Peyer's patch (tissue), 4 donors: ENCODE measurements around the gene AP1B1. TPM values are rescaled to one million over a fixed set of nuclear protein-coding genes. Genes with fewer than 3 reads are reported as not detected.
"Not testable (repeated sequence)": the region's sequence is repeated elsewhere in the genome, so short reads cannot be mapped to it uniquely, and the experiment has no call there.

Source experiments
- DNase-seq, 3 donors: peaks; one replicate each; pipeline ENCODE4 v3.0.0-alpha.2; 2017 to 2019
- H3K27ac ChIP-seq, 4 donors: fragments of 200-600 bp; sonication (generic); one replicate each; pipeline ENCODE4 v1.5.1; 2016 to 2019
- H3K27me3 ChIP-seq, 2 donors: fragments of 200-600 bp; sonication (generic); one replicate each; pipeline ENCODE4 v1.5.1; 2019
- H3K36me3 ChIP-seq, 3 donors: fragments of 200-600 bp; sonication (generic); one replicate each; pipeline ENCODE4 v1.5.1; 2016 to 2019
- H3K4me1 ChIP-seq, 4 donors: fragments of 200-600 bp; sonication (generic); one replicate each; pipeline ENCODE4 v1.5.1; 2016 to 2019
- H3K4me3 ChIP-seq, 4 donors: fragments of 200-600 bp; sonication (generic); 1 replicate in 3 of 4; 2 replicates in 1 of 4; pipeline ENCODE4 v1.5.1; 2016 to 2019; ENCODE audit warnings: mild to moderate bottlenecking in 1 of 4
- H3K9me3 ChIP-seq, 4 donors: fragments of 200-600 bp; sonication (generic); one replicate each; pipeline ENCODE4 v1.5.1; 2016 to 2019; ENCODE audit warnings: mild to moderate bottlenecking in 1 of 4
- POLR2A ChIP-seq, 2 donors: fragments of 450-650 bp; IDR thresholded peaks; one replicate each; pipeline ENCODE4 v1.5.1; 2017; ENCODE audit warnings: antibody characterized with exemption in 2 of 2, mild to moderate bottlenecking in 2 of 2, moderate library complexity in 2 of 2
- total RNA-seq, 4 donors: library from RNA; depleted of rRNA; stranded (reverse); fragments of >200 nt; gene quantifications; one replicate each; pipeline ENCODE4 v1.1.0, GENCODE V29; 2016
- TF ChIP-seq, protein P1 (sequence below), 6 experiments: fragments of 450-650 bp in 4 of 6; fragments of 200-600 bp in 2 of 6; sonication (generic) in 1 of 6; IDR thresholded peaks; one replicate each; pipeline ENCODE4 v1.5.1; 2017 to 2019; ENCODE audit warnings: antibody characterized with exemption in 6 of 6, mild to moderate bottlenecking in 3 of 6, moderate library complexity in 1 of 6

Gene AP1B1
- total RNA-seq, 4 donors from 2014 or later: 109 to 135 (median 124) TPM

DNA sequence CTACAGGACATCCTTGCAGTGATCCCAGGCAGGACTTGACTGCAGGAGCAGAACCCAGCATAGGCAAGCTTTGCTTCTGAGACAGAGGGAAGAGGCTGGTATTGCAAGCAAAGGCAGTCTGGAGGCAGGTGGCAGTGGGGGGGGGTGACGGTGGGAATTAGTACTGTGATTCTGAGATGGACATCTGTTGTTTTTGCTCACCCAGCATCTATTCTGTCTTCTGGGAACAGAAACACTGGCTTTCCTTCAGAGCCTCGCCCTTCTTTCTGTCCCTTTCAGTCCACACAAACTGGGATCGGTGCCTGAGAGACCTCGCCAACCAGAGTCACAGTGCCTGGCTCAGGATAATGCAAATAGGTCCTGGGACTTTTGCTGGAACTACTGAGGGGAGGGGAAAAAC lies 41.7 kb downstream of the AP1B1 start:
- H3K9me3 ChIP-seq: no peaks in the 10 kb centered on the region
- no peaks in the 10 kb centered on the region for H3K4me1 ChIP-seq
- no peak overlapping the region for H3K27ac ChIP-seq
- no peak overlapping the region for H3K4me3 ChIP-seq
- TF ChIP-seq, protein P1, sequence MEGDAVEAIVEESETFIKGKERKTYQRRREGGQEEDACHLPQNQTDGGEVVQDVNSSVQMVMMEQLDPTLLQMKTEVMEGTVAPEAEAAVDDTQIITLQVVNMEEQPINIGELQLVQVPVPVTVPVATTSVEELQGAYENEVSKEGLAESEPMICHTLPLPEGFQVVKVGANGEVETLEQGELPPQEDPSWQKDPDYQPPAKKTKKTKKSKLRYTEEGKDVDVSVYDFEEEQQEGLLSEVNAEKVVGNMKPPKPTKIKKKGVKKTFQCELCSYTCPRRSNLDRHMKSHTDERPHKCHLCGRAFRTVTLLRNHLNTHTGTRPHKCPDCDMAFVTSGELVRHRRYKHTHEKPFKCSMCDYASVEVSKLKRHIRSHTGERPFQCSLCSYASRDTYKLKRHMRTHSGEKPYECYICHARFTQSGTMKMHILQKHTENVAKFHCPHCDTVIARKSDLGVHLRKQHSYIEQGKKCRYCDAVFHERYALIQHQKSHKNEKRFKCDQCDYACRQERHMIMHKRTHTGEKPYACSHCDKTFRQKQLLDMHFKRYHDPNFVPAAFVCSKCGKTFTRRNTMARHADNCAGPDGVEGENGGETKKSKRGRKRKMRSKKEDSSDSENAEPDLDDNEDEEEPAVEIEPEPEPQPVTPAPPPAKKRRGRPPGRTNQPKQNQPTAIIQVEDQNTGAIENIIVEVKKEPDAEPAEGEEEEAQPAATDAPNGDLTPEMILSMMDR (IDR thresholded peaks at IDR 0.05): no peak
- TF ChIP-seq POLR2A (IDR thresholded peaks at IDR 0.05): no peak
- no peaks in the 10 kb centered on the region for H3K27me3 ChIP-seq
- no peak for DNase-seq
- peaks cover 0 to 96% (median 0%) of the 10 kb centered on the region in 3 donors for H3K36me3 ChIP-seq

DNA sequence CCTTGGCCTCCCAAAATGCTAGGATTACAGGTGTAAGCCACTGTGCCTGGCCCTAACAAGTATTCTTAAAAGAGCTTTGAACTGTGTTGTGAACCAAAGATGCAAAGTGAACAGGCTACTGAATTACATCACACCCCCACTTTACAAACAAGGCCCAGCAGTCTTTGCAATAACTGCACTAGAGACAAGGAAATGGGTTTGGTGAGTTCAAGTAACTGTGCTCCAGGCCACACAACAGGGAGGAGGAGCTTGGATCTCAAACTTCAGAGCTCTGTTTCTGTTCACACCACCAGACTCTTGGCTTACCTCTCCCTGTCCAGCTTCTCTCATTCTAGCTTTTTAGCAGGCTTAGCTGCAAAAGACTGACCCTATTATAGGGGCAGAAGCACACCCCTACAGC lies 42.4 kb downstream of the AP1B1 start:
- no peak for DNase-seq
- H3K4me1 ChIP-seq: no peaks in the 10 kb centered on the region
- H3K27me3 ChIP-seq: no peaks in the 10 kb centered on the region
- H3K36me3 ChIP-seq: peaks cover 0 to 96% (median 0%) of the 10 kb centered on the region in 3 donors
- no peak for TF ChIP-seq POLR2A (IDR thresholded peaks at IDR 0.05)
- TF ChIP-seq, protein P1 (IDR thresholded peaks at IDR 0.05): no peak
- H3K4me3 ChIP-seq: no peak overlapping the region
- H3K9me3 ChIP-seq: no peaks in the 10 kb centered on the region
- no peak overlapping the region for H3K27ac ChIP-seq

DNA sequence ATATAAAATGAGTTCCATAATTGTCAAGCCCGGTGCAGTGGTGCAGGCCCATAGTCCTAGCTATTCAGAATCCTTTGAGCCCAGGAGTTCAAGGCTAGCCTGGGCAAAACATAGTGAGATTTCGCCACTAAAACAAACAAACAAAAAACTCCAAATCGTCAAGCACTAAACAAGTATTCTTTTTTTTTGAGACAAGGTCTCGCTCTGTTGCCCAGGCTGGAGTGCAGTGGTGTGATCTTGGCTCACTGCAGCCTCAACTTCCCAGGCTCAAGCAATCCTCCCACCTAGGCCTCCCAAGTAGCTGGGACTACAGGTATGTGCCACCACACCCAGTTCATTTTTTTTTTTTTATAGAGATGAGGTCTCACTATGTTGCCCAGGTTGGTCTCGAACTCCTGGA lies 43.5 kb downstream of the AP1B1 start:
- peaks cover 0 to 96% (median 0%) of the 10 kb centered on the region in 3 donors for H3K36me3 ChIP-seq
- H3K4me1 ChIP-seq, H3K27me3 ChIP-seq, H3K4me3 ChIP-seq, H3K27ac ChIP-seq, H3K9me3 ChIP-seq, DNase-seq: not testable (repeated sequence)

DNA sequence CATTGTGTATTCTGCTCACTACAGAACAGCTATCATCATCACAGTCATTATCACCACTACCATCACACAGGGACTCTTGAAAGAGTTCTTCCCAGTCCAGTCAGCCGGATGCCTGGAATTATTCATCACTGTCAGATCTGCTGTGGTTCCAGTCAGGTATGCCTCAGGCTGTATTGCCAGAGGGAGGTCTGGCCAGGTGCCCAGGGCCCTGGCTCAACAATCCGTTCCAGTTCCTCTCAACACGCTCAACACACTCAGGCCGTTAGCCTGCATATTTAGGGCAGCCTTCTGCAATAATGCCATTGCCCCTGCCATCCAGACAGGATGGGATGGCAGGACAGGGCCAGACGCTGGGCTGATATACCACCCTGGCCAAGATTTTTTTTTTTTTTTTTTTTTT lies 44.2 kb downstream of the AP1B1 start:
- Histone ChIP-seq H3K4me1 (no peaks in the 10 kb centered on the region), H3K9me3 (no peaks in the 10 kb centered on the region), H3K36me3 (peaks cover 0 to 96% (median 0%) of the 10 kb centered on the region in 3 donors), H3K27me3 (no peaks in the 10 kb centered on the region), H3K27ac (no peak overlapping the region), H3K4me3 (no peak overlapping the region)
- no peak for DNase-seq
- TF ChIP-seq POLR2A (IDR thresholded peaks at IDR 0.05): no peak
- TF ChIP-seq, protein P1 (IDR thresholded peaks at IDR 0.05): no peak

DNA sequence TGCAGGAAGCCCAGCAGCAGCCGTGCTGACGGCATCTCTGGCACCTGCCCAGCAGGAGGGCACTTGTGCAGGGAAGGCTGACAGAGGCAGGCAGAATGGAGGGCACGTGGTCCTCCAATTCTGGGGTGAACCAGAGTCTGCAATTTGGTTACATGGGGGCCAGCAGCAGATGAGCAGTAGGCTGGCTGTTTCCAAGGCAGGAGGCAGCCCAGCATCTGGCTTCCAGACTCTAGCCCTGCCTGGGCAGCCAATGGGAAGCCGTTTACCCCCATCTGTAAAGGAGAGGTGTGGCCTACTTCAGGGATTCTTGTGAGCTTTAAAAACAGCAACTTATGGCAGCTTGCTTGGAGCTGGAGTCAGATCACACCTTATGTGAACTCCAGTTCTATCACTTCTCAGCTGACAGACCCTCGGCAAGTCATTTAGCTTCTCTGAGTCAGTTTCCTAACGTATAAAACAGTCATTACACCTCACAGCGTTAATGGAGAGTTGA lies 45.0 kb downstream of the AP1B1 start:
- Histone ChIP-seq H3K9me3 (no peaks in the 10 kb centered on the region), H3K4me1 (no peaks in the 10 kb centered on the region), H3K4me3 (no peak overlapping the region), H3K27me3 (no peaks in the 10 kb centered on the region), H3K36me3 (peaks cover 0 to 96% (median 0%) of the 10 kb centered on the region in 3 donors), H3K27ac (no peak overlapping the region)
- no peak for TF ChIP-seq POLR2A (IDR thresholded peaks at IDR 0.05)
- TF ChIP-seq, protein P1 (IDR thresholded peaks at IDR 0.05): no peak
- DNase-seq: no peak

DNA sequence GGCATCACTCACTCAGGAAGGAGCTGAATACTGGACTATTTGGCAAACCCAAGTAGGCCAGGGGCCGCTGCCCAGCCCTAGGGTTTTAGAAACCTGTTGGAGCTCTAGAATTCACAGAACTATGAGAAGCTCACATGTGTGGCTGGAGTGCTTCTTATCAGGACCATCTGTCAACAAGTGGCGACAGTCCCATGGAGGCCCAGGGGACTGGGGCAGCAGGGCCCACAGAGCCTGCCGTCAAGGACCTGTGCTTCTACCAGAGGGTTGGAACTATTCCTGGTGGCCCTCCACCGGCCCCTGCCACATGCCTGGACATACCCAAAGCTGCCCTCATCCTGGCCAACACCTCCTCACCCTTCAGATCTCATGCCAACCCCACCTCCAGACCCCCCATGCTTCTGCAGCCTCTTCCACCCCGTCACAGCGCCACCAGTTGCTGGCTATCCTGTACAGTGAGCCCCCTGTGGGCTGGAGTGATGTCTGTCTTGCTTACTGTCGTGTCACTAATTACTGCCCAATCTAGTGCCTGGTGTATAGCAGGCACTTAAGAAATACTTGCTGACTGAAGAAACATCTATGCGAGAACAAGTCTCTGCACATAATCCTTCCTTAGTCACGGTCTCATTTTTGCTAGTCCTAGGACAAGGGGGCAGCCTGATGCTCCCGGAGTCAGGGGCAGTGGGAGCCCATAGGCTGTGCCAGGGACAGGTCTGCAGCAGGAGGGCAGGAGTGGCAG lies 45.6 kb downstream of the AP1B1 start:
- no peak for TF ChIP-seq POLR2A (IDR thresholded peaks at IDR 0.05)
- TF ChIP-seq, protein P1 (IDR thresholded peaks at IDR 0.05): no peak
- peaks cover 0 to 96% (median 0%) of the 10 kb centered on the region in 3 donors for H3K36me3 ChIP-seq
- H3K4me3 ChIP-seq: no peak overlapping the region
- no peaks in the 10 kb centered on the region for H3K4me1 ChIP-seq
- H3K27me3 ChIP-seq: no peaks in the 10 kb centered on the region
- no peak for DNase-seq
- no peaks in the 10 kb centered on the region for H3K9me3 ChIP-seq
- no peak overlapping the region for H3K27ac ChIP-seq
